OCI-LY7 (cell line): ENCODE results near the gene RAD50.

ENCODE experiments used
- EZH2phosphoT487 ChIP-seq: fragments of 200-600 bp; sonication (generic); IDR thresholded peaks from 2 replicates; pipeline ENCODE4 v1.6.1; 2018; ENCODE audit warnings: low read depth, borderline replicate concordance, mild to moderate bottlenecking, mixed run types, antibody characterized with exemption, low read length, moderate library complexity, mixed read lengths
- TF ChIP-seq, protein P1 (sequence below): fragments of 200-600 bp; sonication (generic); conservative IDR thresholded peaks from 2 replicates; pipeline ENCODE4 v1.5.1; 2014; ENCODE audit warnings: mild to moderate bottlenecking, antibody characterized with exemption, low read length, moderate library complexity, mixed read lengths

DNA sequence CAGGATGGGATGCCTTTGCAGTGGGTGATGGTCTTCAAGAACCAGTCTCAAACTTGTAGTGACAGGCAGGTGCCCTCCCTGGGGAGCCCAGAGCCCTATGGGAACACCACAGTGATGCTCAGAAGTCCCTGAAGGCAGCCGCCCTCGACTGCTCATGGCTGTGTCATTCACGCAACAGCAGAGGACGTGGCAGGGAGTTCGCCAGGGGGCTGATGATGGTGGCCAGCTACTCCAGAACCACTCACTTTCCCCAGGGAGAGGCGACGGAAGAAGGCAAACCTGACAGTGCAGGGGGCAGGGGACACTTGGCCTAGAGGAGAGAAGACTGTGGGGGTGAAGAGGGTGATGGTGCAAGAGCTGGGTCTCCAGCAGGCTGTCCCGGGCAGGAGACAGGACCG is 105.2 kb downstream of the RAD50 start:
- TF ChIP-seq, protein P1, sequence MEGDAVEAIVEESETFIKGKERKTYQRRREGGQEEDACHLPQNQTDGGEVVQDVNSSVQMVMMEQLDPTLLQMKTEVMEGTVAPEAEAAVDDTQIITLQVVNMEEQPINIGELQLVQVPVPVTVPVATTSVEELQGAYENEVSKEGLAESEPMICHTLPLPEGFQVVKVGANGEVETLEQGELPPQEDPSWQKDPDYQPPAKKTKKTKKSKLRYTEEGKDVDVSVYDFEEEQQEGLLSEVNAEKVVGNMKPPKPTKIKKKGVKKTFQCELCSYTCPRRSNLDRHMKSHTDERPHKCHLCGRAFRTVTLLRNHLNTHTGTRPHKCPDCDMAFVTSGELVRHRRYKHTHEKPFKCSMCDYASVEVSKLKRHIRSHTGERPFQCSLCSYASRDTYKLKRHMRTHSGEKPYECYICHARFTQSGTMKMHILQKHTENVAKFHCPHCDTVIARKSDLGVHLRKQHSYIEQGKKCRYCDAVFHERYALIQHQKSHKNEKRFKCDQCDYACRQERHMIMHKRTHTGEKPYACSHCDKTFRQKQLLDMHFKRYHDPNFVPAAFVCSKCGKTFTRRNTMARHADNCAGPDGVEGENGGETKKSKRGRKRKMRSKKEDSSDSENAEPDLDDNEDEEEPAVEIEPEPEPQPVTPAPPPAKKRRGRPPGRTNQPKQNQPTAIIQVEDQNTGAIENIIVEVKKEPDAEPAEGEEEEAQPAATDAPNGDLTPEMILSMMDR: no peak
- no peak for TF ChIP-seq EZH2phosphoT487
